ENCODE results near the gene FAM3A.

GRCh38 chrX:154509455-154509854 lies 6.6 kb downstream of the FAM3A start:
- no peak for TF ChIP-seq CTCF (IDR thresholded peaks at IDR 0.05)
- TF ChIP-seq POLR2A (IDR thresholded peaks at IDR 0.05) = no peak
- no peak for TF ChIP-seq EP300 (IDR thresholded peaks at IDR 0.05)

Measured in tibial nerve (tissue), 4 donors.